Measurements from ENCODE around the gene CRYBA1.
"Not testable (repeated sequence)": the region's sequence is repeated elsewhere in the genome, so short reads cannot be mapped to it uniquely, and the experiment has no call there.

CRYBA1 gene
- long read RNA-seq, result 0 reads

- Histone ChIP-seq H3K4me3 (replicated peaks; ENCODE audit: insufficient read depth, low read length) (no peak within 1 kb of the TSS), H3K27ac (replicated peaks) (no peak within 1 kb of the TSS), H3K27me3 (ENCODE audit: insufficient read depth, poor library complexity, severe bottlenecking) (no peaks in the 10 kb centered on the region)
- no peak for TF ChIP-seq SPI1 (IDR thresholded peaks at IDR 0.05; ENCODE audit: borderline replicate concordance, low read depth)
- TF ChIP-seq POLR2AphosphoS5 (IDR thresholded peaks at IDR 0.05; ENCODE audit: low read depth), result no peak
- no peak for TF ChIP-seq CTCF (IDR thresholded peaks at IDR 0.05; ENCODE audit: insufficient read depth, low read length)
- TF ChIP-seq GABPA (IDR thresholded peaks at IDR 0.05; ENCODE audit: low read depth), result no peak
- no peak for TF ChIP-seq REST (IDR thresholded peaks at IDR 0.05; ENCODE audit: insufficient replicate concordance, low read depth)
- DNase-seq (ENCODE audit: low read depth in 1 of 2, low spot score in 1 of 2), result no peak
Observed at GRCh38 chr17:29246628-29247027, at the start of gene CRYBA1. TSS of gene CRYBA1 (plus strand) at chr17:29246859. CDS start at chr17:29246864, 5 bp downstream.

- DNase-seq (ENCODE audit: low read depth in 1 of 2, low spot score in 1 of 2), result no peak
- Histone ChIP-seq H3K4me3 (replicated peaks; ENCODE audit: insufficient read depth, low read length) (no peak overlapping the region), H3K27me3 (ENCODE audit: insufficient read depth, poor library complexity, severe bottlenecking) (no peaks in the 10 kb centered on the region), H3K27ac (replicated peaks) (no peak overlapping the region)
- TF ChIP-seq GABPA (IDR thresholded peaks at IDR 0.05; ENCODE audit: low read depth), result no peak
- no peak for TF ChIP-seq CTCF (IDR thresholded peaks at IDR 0.05; ENCODE audit: insufficient read depth, low read length)
- TF ChIP-seq REST (IDR thresholded peaks at IDR 0.05; ENCODE audit: insufficient replicate concordance, low read depth), result no peak
Observed at GRCh38 chr17:29197516-29198272, 49.0 kb upstream of the CRYBA1 start.

- H3K27me3 ChIP-seq (ENCODE audit: insufficient read depth, poor library complexity, severe bottlenecking); H3K27ac ChIP-seq (replicated peaks); H3K4me3 ChIP-seq (replicated peaks; ENCODE audit: insufficient read depth, low read length); DNase-seq (ENCODE audit: low read depth in 1 of 2, low spot score in 1 of 2): not testable (repeated sequence)
Observed at GRCh38 chr17:29204068-29204804, 42.4 kb upstream of the CRYBA1 start.

GRCh38 chr17:29205047-29205446, 41.6 kb upstream of the CRYBA1 start:
- no peak for DNase-seq (ENCODE audit: low read depth in 1 of 2, low spot score in 1 of 2)

More at GRCh38 chr17:29205047-29205446, 41.6 kb upstream of the CRYBA1 start:
- H3K4me3 ChIP-seq (replicated peaks; ENCODE audit: insufficient read depth, low read length), result no peak overlapping the region
- no peak overlapping the region for H3K27ac ChIP-seq (replicated peaks)
- TF ChIP-seq GABPA (IDR thresholded peaks at IDR 0.05; ENCODE audit: low read depth) (no peak), CTCF (IDR thresholded peaks at IDR 0.05; ENCODE audit: insufficient read depth, low read length) (no peak), POLR2AphosphoS5 (IDR thresholded peaks at IDR 0.05; ENCODE audit: low read depth) (no peak), SPI1 (IDR thresholded peaks at IDR 0.05; ENCODE audit: borderline replicate concordance, low read depth) (no peak), REST (IDR thresholded peaks at IDR 0.05; ENCODE audit: insufficient replicate concordance, low read depth) (no peak)
- no peaks in the 10 kb centered on the region for H3K27me3 ChIP-seq (ENCODE audit: insufficient read depth, poor library complexity, severe bottlenecking)
